SH-SY5Y (cell line): ENCODE results near the gene ATF6.
A peak's percentile ranks its signal among the peaks of the same experiment; 100 is the strongest.

Experiments
- GATA2 ChIP-seq: IDR thresholded peaks from 2 replicates; pipeline ENCODE4 v1.6.1; 2011; ENCODE audit warnings: mild to moderate bottlenecking, low read depth, low read length
- GATA3 ChIP-seq: IDR thresholded peaks from 2 replicates; pipeline ENCODE4 v1.6.1; 2011; ENCODE audit warnings: low read depth, mild to moderate bottlenecking, low read length, moderate library complexity

ATF6 gene, protein sequence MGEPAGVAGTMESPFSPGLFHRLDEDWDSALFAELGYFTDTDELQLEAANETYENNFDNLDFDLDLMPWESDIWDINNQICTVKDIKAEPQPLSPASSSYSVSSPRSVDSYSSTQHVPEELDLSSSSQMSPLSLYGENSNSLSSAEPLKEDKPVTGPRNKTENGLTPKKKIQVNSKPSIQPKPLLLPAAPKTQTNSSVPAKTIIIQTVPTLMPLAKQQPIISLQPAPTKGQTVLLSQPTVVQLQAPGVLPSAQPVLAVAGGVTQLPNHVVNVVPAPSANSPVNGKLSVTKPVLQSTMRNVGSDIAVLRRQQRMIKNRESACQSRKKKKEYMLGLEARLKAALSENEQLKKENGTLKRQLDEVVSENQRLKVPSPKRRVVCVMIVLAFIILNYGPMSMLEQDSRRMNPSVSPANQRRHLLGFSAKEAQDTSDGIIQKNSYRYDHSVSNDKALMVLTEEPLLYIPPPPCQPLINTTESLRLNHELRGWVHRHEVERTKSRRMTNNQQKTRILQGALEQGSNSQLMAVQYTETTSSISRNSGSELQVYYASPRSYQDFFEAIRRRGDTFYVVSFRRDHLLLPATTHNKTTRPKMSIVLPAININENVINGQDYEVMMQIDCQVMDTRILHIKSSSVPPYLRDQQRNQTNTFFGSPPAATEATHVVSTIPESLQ

DNA sequence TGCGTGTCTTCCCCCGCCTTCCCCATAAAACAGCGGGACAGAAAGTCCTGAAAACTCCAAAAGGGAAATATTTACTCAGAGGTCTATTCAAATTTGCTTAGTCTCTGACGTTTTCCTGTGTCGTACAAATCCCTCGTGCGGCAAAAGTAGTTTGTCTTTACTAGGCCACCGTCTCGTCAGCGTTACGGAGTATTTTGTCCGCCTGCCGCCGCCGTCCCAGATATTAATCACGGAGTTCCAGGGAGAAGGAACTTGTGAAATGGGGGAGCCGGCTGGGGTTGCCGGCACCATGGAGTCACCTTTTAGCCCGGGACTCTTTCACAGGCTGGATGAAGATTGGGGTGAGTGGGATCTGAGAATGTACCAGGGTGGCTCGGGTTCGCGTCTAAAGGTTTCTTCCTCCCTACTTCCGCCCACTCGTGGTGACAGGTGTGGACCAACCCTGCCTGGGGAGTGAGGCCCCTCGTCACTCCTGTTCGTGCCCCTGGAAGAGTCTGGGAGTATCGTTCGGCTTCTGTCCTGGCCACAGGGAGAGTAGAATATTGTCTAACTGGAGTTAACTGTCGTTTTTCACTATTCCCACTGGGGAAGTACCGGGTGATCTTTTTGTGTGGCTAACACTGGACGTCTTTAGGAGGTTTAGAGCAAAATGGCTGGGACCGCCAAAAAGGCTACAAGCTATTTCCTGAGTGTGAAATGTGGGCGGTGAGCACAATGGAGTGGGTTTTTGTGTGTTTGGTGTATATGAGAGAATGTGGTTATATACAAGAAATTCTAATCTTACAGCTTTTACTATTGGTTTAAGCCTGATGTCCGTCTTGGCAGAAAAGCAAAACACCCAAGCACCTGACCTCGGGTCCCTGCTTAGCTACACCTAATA lies at the start of gene ATF6:
TSS of gene ATF6 (plus strand) at position 219 of the 880 bp plus-strand sequence. CDS start at position 260, 41 bp downstream.
- TF ChIP-seq GATA3 (peak; percentile 21; the same call in 1 of the 2 replicates), GATA2 (peak; percentile 96)

DNA sequence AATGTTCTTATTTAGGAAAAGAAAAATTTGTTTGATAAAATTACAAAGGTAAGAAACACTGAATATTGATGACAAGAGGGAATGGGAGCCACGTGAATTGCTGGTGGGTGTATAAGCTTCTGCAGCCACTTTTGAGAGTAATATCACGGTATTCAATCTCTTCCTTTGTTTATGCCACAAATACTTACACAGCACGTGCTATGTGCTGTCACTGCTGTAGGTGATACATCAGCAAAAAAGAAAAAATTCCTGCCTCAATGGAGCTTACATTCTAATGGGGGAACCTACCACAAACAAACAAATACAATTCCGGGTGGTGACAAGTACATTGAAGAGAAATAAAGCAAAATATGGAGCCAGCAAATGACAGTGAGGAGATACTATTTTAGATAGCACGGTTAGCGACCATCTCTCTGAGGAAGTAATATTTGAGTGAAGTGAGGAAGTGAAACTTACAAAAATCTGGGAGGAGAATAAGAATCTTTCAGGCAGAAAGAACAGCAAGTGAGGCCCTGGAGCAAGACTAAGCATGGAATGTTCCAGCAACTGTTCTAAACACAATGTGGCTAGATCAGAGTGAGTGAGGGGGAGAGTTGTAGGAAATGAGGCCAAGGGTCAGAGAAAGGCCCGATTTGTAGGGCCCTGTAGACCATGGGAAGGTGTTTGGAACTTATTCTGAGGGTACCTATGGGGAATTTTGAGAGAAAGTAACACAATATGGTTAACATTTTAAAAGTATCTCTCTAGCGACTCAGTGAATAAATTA lies 47.4 kb upstream of the ATF6 start:
- TF ChIP-seq GATA3 (no peak), GATA2 (no peak)

DNA sequence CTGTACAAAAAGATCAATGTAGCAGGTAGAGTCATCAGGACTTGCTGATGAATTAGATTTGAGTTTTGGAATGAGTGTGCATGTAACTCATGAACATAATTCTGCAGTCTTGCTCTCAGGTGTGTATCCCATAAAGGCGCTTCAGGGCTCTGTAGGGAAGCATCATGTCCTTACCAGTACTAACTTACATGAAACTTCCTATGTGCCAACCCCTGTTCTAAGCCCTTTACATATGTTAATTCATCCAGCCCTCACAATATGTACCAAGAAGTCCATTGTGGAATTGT lies 46.9 kb upstream of the ATF6 start:
- TF ChIP-seq GATA3 (no peak), GATA2 (no peak)

DNA sequence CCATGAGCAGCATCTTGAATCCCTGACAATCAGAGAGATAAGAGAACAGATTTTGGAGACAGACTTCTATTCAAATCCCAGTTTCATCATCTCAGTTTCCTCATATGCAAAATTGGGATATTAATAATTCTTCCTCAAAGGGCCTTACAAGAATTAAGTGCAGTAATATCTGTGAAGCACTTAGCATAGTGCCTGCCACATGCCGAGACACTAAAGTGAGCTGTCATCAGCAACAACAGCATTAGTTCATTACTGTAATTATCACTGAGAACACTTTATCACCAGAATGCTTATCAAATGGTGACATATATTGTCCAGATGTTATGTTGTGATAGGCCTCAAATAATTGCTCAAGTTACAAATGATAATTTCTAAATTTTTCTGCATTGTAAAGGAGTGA lies 45.7 kb upstream of the ATF6 start:
- TF ChIP-seq GATA3: no peak
- no peak for TF ChIP-seq GATA2

DNA sequence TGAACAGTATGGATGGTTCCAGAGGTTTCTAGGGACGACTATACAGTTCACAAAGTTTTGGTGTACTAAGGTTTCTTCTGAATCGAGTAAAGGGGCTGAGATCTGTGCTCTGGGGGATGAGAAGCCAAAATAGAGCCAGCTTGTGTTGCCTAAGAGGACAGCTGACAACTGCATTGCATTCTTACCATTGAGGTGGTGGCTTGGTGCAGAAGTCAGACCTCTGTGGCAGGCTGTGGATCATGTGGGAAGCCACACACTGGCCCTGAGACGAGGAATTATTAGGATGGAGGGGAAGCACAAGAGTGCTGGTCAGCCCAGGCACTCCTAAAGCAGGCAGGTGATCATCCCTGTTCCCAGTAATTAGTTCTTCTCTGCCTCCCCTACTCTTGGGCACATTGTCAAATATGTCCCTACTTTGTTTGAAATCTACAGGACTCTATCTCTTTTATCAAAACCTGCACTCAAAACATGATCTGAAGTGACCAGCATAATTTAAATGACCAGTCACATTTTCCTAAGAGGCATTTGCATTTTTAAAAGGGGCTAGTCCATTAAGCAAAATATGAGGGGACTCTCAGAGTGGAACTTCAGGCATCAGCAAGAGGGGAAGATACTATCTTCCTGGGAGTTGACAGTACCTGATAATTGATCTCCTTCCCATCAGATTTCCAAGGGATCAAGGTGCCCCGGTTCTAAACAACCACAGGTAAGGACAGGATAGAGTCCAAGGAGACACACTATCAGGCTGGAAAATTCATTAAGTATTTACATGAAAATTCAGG lies 45.0 kb upstream of the ATF6 start, which contains the start of gene FCRLB:
TSS of gene FCRLB (plus strand) at position 589 of the 782 bp plus-strand sequence. CDS start 1,129 bp downstream, outside the sequence.
- TF ChIP-seq GATA3 (no peak), GATA2 (no peak)

DNA sequence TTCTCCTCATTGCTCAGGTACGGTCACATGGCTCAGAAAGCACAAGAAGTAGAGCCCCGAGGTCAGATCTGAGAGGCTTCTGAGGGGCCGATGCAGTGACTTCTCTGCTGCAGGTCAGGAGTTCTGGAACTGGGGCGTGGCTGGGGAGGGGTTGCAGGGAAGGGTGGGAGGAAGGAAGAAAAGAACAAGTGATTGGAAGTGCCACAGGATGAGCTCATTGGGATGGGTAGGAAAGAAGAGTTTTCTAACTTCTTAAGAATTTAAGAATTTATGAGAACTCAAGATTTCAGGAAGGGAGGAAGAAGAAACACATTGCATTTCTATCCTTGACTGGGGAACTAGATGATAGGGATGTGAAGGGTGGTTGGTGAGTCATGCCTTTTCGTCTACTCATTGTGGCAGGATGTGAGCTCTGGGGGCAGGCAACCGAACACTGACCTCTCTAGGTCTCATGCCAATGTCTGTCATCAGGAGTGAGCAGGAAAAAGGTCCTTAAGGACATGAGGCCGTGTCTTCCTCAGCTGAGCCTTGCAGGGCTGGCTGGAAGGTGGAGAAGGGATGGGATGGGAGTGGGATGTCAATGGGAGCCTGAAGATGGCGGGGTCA lies 44.3 kb upstream of the ATF6 start:
- TF ChIP-seq GATA3: no peak
- TF ChIP-seq GATA2: no peak

DNA sequence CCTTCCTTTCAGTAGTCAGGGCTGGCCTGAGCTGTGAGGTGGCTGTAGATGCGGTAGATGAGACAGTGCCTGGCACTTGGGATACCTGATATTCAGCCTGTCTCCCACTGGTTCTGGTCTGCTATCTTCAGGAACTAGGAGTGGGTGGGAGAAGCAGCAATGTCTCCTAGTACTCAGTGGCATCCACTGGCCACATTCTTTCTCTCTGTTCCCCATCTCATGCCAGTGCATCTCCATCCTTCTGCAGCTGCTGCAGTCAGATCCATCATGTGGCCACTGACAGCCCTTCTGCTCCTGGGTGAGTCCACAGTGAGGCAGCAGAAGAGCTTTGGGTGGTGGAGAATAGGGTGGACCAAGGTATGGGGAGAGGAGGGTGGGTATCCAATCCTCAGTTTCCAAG lies 43.7 kb upstream of the ATF6 start:
- TF ChIP-seq GATA3 (no peak), GATA2 (no peak)

DNA sequence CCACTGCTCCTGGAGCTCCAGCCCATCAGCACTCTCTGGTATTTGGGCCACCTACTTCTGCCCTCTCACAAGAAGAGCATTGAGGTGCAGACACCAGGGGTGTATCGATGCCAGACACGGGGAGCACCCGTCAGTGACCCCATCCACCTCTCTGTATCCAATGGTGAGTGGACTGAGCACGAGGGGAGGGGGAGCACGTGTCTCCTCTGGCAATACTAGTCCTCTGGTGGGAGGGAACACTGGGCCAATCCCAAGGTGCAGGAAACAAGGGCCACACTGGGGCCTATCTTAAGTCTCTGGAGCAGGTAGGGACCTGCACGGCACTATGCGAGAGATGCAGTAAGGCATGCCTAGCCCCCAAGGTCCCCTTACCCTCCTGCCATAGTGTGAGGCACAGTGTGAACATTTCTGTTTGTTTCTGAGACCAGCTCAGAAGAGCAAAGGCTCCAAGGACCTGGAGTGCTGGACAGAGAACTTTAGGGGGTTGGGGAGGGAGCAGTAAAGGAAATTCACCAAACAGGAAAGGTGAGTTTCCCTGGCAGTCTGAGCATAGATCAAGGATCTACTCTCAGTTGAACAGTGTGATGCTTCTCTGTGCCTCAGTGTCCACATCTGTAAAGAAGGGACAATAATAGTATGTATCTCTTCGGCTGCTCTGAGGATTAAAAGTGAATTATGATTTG lies 42.5 kb upstream of the ATF6 start:
- TF ChIP-seq GATA2 (no peak), GATA3 (no peak)

DNA sequence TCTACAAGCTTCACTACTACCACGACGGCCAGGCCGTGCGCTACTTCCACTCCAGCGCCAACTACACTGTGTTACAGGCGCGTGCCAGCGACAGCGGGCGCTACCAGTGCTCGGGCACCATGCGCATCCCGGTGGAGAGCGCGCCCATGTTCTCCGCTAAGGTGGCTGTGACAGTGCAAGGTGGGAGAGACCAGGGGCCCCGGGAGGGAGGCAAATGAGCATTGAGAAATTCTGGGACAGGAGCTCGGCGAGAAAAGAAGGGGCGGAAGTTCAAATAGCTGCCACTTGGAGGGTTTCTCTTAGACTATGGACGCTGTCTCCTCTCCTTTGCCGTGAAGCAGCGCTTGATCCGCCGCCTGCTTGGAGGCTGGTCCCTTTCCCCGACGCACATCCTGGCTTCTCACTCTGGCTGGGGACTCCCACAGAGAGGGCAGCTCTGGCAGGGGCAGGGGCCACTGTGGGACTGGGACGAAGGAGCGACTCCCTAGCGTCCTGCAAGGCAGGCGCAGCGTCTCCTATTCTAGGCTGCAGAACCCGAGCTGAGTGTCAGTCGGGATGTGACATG lies 40.1 kb upstream of the ATF6 start:
- TF ChIP-seq GATA3: no peak
- TF ChIP-seq GATA2: no peak

DNA sequence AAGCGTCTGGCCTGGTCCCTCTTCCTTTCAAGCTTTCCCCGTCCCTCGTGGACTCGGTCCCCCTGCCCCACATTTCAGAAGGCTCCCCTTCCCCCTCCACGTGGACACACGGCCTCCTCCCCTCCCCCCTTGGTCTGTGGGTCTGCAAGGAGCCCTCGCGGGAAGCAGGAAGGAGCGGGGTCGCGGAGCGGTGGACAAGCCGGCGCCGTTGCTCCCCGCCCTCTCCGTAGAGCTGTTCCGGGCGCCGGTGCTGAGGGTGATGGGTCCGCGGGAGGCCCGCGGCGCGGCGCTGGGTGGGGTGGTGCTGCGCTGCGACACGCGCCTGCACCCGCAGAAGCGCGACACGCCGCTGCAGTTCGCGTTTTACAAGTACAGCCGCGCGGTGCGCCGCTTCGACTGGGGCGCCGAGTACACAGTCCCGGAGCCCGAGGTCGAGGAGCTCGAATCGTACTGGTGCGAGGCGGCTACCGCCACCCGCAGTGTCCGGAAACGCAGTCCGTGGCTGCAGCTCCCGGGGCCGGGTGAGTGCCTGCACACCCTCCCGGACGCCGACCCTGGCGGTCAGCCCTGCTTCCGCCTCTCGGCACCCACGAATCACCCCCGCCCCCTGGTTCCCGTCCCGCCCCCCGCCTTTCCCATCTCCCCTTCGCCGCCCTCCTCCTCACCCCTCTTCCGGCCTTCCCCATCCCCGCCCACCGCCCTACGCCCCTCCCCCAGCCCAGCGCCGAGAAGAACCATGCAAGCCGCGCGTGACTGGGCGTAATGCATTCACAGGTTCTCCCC lies 39.5 kb upstream of the ATF6 start:
- TF ChIP-seq GATA2 (no peak), GATA3 (no peak)

DNA sequence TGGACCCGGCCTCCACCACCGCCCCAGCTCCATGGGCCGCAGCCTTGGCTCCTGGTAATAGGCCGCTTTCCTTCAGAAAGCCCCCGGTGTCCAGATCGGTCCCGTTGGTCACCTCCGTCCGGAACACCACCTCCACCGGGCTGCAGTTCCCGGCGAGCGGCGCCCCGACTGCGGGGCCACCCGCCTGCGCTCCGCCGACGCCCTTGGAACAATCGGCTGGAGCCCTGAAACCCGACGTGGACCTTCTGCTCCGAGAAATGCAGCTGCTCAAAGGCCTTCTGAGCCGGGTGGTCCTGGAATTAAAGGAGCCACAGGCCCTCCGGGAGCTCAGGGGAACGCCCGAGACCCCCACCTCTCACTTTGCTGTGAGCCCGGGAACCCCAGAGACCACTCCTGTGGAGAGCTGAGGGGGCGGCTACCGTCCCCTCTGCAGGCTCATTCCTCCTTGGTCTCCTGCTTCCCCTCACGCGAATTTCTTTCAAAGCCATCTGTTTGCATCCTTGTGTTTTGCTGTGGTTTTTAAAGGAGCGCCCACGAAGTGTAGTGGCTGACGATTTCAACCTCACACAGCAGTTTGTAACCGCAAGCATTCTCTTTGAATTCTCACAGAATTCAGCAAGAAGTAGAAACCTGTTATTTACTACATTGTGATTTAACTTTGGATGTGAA lies 38.7 kb upstream of the ATF6 start:
- no peak for TF ChIP-seq GATA3
- no peak for TF ChIP-seq GATA2
